Mesodermal cell (in vitro differentiated cells): ENCODE measurements around the gene TMEM215. TPM values are rescaled to one million over a fixed set of nuclear protein-coding genes. Genes with fewer than 3 reads are reported as not detected.

Experiments used
- H3K27ac ChIP-seq: 2 replicates; pipeline ENCODE4 v1.7.0; 2013; ENCODE audit warnings: mild to moderate bottlenecking, low read depth, low read length, moderate library complexity; ENCODE audit not compliant: severe bottlenecking
- H3K36me3 ChIP-seq: 2 replicates; pipeline ENCODE4 v1.7.1; 2013; ENCODE audit warnings: mild to moderate bottlenecking, low read length, moderate library complexity; ENCODE audit not compliant: control insufficient read depth, insufficient read depth
- H3K4me1 ChIP-seq: one replicate; pipeline ENCODE4 v1.7.1; 2013; ENCODE audit warnings: mild to moderate bottlenecking, low read length; ENCODE audit not compliant: insufficient read depth, control insufficient read depth, poor library complexity, severe bottlenecking
- H3K4me3 ChIP-seq: 2 replicates; pipeline ENCODE4 v1.7.0; 2013; ENCODE audit warnings: low read length, control low read depth, mild to moderate bottlenecking; ENCODE audit not compliant: insufficient read depth, poor library complexity, severe bottlenecking; ENCODE audit errors: extremely low read depth
- H3K9me3 ChIP-seq: 2 replicates; pipeline ENCODE4 v1.7.1; 2013; ENCODE audit warnings: mild to moderate bottlenecking, low read length, moderate library complexity; ENCODE audit not compliant: control insufficient read depth
- WGBS, 2 experiments: methylation state at CpG; one replicate each; pipeline ENCODE4 v1.1.5; 2013; ENCODE audit warnings: missing lambda C conversion rate in 2 of 2; ENCODE audit not compliant: insufficient coverage in 2 of 2; 5-methylcytosine and 5-hydroxymethylcytosine counted together
- polyA plus RNA-seq, 2 experiments: library from polyadenylated mRNA; stranded (reverse); fragments of 50-300 nt; gene quantifications; one replicate each; pipeline ENCODE4 v1.2.3, GENCODE V29; 2013

TMEM215 gene
- polyA plus RNA-seq (2013, experiment 1 of 2): 0.07 TPM
- polyA plus RNA-seq (2013, experiment 2 of 2): 0.15 TPM

DNA sequence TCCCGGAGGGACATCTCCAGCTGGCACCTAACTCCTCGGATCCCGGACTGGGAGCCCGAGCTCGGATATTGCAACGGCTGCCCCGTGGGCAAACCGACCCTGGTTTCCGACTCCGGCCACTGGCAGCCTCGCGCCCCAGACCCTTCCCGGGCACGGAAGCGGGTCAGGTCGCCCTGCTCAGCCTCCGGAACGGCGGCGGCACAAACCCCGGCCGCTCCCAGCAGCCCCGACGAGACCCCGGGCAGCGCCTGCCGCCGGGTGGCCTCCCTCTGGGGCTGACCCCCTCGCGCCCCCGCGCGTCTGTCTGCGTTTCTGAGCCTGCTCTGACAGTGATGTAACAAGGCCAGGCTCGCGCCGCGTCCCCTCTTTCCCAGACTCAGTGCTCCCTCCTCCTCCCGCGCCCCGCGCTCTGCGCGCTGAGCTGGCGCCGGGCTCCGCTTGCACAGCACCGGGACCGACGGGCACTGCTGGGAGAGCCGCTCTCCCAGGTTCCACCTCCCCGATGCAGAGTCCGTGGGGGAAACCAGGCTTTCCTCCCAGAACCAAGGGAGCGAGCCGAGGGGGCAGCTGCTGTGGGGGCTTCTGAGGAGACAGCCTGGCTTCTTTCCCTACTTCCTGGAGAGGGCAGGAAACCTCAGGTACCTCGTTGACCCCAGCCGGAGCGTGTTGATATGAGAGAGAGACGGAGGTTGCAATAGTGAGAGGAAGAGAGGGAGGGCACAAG, at the start of gene TMEM215:
Gene TMEM215 (plus strand): TSS at position 373 of the 724 bp plus-strand sequence. CDS start 644 bp downstream, outside the sequence.
- Histone ChIP-seq H3K36me3 (no peaks in the 10 kb centered on the region), H3K4me1 (no peaks in the 10 kb centered on the region), H3K4me3 (peak within 1 kb of the TSS; percentile 34), H3K27ac (no peak within 1 kb of the TSS), H3K9me3 (no peaks in the 10 kb centered on the region)
- 0% methylated on average over 36 to 44 of the region's 59 CpGs for WGBS, 2 experiments

GRCh38 chr9:32735476-32735875, 47.9 kb upstream of the TMEM215 start:
- Histone ChIP-seq H3K36me3 (no peaks in the 10 kb centered on the region), H3K27ac (no peak overlapping the region), H3K4me1 (no peaks in the 10 kb centered on the region), H3K9me3 (no peaks in the 10 kb centered on the region), H3K4me3 (no peak overlapping the region)
- 96 to 100% methylated on average over 1 to 3 of the region's 3 CpGs for WGBS, 2 experiments

DNA sequence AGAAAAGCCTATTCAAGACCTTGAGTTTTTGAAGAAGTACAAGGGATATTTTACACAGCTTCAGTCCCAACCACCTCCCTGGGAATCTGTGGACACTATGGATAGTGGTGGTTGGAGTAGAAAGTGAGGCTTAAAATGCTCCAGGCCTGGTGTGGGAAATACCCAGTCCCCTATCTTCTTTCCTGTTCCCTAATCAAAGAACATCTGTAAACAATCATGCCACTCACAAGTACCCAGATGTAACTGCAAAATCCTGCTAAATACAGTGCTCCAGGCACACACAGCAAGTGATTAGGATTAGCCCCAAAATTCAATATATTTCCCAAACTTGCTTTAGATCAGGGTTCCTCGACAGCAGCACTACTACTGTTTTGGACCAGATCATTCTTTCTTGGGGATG, 46.0 kb upstream of the TMEM215 start:
- Histone ChIP-seq H3K4me3 (no peak overlapping the region), H3K9me3 (no peaks in the 10 kb centered on the region), H3K4me1 (no peaks in the 10 kb centered on the region), H3K36me3 (no peaks in the 10 kb centered on the region), H3K27ac (no peak overlapping the region)
- no CpG with 5 or more reads among the region's 1 CpG for WGBS, 2 experiments

DNA sequence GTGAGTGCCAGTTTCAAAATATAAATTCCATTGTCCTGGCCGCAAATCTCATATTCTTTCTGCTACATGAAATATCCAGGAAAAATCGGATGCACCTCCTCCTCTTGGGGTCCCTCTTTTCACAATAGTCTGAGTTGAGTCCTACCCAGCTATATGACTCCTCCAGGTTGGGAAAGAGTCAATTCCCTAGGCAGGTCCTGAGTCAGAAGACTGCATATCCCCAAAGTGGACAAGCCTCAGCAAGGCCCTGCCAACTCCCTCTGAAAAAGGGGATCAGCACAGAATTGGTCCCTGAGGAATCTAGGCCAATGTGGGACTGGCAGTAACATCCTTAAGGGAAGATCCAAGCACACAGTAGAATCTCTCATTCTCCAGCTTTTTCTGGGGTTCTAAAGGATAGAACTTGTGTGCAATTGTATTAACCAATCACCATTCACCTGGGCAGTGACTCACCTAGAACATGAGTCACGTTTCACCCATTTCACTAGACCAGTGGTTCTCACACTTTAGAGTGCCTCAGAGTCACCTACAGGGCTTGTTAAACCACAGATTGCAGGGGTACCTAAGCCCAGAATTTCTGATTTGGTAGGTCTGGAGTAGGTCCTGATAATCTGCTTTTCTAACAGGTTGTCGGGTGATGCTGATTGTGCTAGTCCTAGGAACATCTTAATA, 44.7 kb upstream of the TMEM215 start:
- Histone ChIP-seq H3K36me3 (no peaks in the 10 kb centered on the region), H3K27ac (no peak overlapping the region), H3K4me1 (no peaks in the 10 kb centered on the region), H3K9me3 (no peaks in the 10 kb centered on the region), H3K4me3 (no peak overlapping the region)
- WGBS, 2 experiments: 82 to 97% methylated on average over 3 of the region's 4 CpGs

- H3K27ac ChIP-seq: no peak overlapping the region
- no peak overlapping the region for H3K4me3 ChIP-seq
- H3K36me3 ChIP-seq: no peaks in the 10 kb centered on the region
- 100% methylated on average over 2 of the region's 4 CpGs; no CpG with 5 or more reads in 1 of the 2 experiments for WGBS, 2 experiments
- H3K4me1 ChIP-seq: no peaks in the 10 kb centered on the region
- no peaks in the 10 kb centered on the region for H3K9me3 ChIP-seq
Measured at GRCh38 chr9:32741706-32742105, 41.6 kb upstream of the TMEM215 start.

DNA sequence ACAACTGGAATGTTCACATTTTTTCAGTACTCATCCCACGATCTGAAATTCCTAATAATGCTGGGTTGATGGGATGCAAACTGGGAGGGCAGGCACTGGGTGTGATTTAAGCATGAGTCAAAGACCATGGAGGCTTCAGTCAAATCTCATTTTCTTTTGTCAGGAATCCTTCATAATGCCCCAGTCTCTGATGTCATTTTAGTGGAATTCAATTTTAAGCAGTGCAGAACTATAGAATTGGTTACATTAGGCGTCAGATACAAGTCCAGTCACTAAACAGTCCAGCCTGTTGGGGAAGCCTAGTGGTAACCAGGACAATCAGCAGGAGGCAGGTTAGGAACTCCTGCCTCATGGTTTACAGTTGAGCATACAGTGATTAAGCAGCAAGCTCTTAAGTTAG, 41.0 kb upstream of the TMEM215 start:
- Histone ChIP-seq H3K36me3 (no peaks in the 10 kb centered on the region), H3K27ac (no peak overlapping the region), H3K4me3 (no peak overlapping the region), H3K9me3 (no peaks in the 10 kb centered on the region), H3K4me1 (no peaks in the 10 kb centered on the region)
- WGBS, 2 experiments: 87 to 100% methylated on average over 1 to 2 of the region's 2 CpGs

DNA sequence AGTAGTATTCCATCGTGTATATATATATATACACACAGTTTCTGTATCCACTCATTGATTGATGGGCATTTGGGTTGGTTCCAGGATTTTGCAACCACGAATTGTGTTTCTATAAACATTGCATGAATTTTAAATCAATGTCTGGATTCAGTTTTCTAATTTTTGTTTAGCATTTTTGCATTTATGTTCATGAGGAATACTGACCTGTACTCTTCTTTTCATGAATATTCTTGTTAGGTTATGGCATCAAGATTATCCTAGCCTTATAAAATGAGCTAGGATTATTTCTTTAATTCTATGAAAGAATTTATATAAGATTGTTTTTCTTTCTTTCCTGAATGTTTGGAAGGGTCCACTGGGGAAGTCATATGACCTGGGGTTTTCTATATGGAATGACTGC, 35.3 kb upstream of the TMEM215 start:
- Histone ChIP-seq H3K4me1 (no peaks in the 10 kb centered on the region), H3K9me3 (no peaks in the 10 kb centered on the region), H3K27ac (no peak overlapping the region), H3K36me3 (no peaks in the 10 kb centered on the region), H3K4me3 (no peak overlapping the region)
- 80% methylated on average over 1 of the region's 2 CpGs; no CpG with 5 or more reads in 1 of the 2 experiments for WGBS, 2 experiments

- 92 to 97% methylated on average over 18 to 20 of the region's 22 CpGs for WGBS, 2 experiments
- H3K9me3 ChIP-seq: no peaks in the 10 kb centered on the region
- no peak overlapping the region for H3K4me3 ChIP-seq
- no peak overlapping the region for H3K27ac ChIP-seq
- no peaks in the 10 kb centered on the region for H3K4me1 ChIP-seq
- H3K36me3 ChIP-seq: no peaks in the 10 kb centered on the region
Measured at GRCh38 chr9:32755730-32756129, 27.6 kb upstream of the TMEM215 start.

DNA sequence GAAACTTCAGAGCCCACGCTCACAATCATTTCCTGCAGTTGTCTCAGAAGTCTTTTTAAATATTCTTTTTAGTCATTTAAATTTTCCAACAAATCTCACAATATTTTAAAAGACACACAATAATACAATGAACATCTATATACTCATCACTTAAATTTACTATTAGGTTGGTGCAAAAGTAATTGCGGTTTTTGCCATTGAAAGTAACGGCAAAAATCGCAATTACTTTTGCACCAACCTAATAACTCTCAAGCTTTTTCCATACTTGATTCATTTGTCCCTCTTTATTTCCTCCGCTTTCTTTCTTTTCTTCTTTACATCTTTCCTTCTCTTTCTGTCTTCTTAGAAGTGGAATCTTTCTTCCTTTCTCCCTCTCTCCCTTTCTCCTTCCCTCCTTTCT, 19.2 kb upstream of the TMEM215 start:
- 77 to 81% methylated on average over 4 of the region's 5 CpGs for WGBS, 2 experiments
- H3K4me1 ChIP-seq: no peaks in the 10 kb centered on the region
- no peak overlapping the region for H3K4me3 ChIP-seq
- H3K9me3 ChIP-seq: no peaks in the 10 kb centered on the region
- H3K27ac ChIP-seq: no peak overlapping the region
- H3K36me3 ChIP-seq: no peaks in the 10 kb centered on the region

DNA sequence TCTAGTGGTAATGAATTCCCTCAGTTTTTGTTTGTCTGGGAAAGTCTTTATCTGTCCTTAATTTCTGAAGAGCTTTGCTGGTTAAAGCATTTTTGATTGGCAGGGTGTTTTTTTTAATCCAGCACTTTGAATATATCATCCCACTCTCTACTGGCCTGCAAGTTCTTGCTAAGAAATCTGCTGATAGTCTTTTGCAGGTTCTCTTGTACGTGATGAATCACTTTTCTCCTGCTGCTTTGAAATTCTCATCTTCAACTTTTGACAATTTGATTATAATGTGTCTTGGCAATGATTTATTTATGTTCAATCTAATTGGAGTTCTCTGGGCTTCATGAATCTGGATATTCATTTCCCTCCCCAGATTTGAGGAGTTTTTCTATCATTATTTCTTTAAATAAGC, 8.1 kb upstream of the TMEM215 start:
- H3K4me1 ChIP-seq: no peaks in the 10 kb centered on the region
- H3K36me3 ChIP-seq: no peaks in the 10 kb centered on the region
- 60% methylated on average over 1 of the region's 1 CpG; no CpG with 5 or more reads in 1 of the 2 experiments for WGBS, 2 experiments
- H3K27ac ChIP-seq: no peak overlapping the region
- no peak overlapping the region for H3K4me3 ChIP-seq
- peaks cover 5% of the 10 kb centered on the region for H3K9me3 ChIP-seq

DNA sequence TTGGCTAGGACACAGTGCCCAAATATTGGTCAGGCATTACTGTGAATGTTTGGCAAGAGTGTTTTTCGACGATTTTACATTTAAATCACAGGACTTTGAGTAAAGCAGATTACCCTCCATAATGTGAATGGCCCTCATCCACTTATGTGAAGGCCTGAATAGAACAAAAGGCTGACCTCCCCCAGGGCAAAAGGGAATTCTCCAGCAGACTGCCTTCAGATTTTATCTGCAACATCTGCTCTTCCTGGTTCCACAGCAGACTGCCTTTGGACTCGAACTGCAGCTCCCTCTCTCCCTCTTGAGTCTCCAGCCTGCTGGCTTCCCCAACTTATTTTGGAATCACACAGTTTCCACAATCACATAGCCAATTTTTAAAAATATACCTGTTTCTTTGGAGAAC, 7.1 kb upstream of the TMEM215 start:
- 50 to 66% methylated on average over 1 to 2 of the region's 3 CpGs for WGBS, 2 experiments

More for the DNA sequence above, 7.1 kb upstream of the TMEM215 start:
- Histone ChIP-seq H3K9me3 (peaks cover 5% of the 10 kb centered on the region), H3K27ac (no peak overlapping the region), H3K4me1 (no peaks in the 10 kb centered on the region), H3K36me3 (no peaks in the 10 kb centered on the region), H3K4me3 (no peak overlapping the region)
